ENCODE measurements around the gene HOXB4. TPM values are rescaled to one million over a fixed set of nuclear protein-coding genes. Genes with fewer than 3 reads are reported as not detected.

The HOXB4 gene
- total RNA-seq, 2 experiments from 2014 or later = 7.4 to 8.9 TPM

DNA sequence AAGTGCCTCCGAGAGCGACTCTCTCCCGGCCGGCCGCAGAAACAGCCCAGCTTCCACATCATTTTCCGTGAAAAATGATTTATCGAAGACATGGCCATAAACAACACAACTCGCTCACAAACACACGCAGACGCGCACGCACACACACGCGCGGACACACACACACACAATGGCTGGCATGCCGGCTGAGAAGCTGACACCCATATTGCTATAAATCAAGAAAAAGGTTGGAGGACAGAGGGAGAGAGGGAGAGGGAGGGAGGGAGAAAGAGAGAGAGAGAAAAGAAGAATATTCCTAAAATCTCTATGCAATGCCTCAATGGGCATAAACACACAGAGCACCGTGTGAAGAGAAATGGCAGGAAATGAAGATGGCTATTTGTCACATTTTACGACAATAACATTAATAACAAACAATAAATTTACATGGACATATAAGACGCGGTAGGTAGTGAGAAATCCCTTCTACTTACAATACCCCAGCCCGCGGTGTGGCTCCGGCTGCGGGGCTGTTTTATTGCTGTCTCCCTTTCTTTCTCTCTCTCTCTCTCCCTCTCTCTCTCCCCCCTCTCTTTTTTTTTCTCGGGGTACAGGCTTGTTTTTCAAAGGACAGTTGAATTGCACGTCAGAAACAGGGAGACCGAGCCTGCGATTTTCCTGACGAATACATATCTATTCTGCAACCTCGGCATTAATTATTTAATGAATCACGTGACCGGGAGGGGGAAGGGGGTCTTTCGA is 9.5 kb downstream of the HOXB4 start:
- no peaks in the 10 kb centered on the region for H3K36me3 ChIP-seq (ENCODE audit: insufficient read depth, low read length)
- H3K4me2 ChIP-seq (ENCODE audit: low read length) = no peak overlapping the region
- no peak overlapping the region for H3K4me3 ChIP-seq (ENCODE audit: low read depth, low read length, poor library complexity, severe bottlenecking)
- POLR2A ChIA-PET = no interaction called here
- H3K4me1 ChIP-seq (ENCODE audit: insufficient read depth, low read length, poor library complexity, severe bottlenecking) = no peaks in the 10 kb centered on the region
- H3K27ac ChIP-seq (ENCODE audit: low read depth, low read length, poor library complexity, severe bottlenecking) = no peak overlapping the region
- H3K79me2 ChIP-seq (ENCODE audit: insufficient read depth, low read depth, low read length) = no peaks in the 10 kb centered on the region
- no peaks in the 10 kb centered on the region for H4K20me1 ChIP-seq (ENCODE audit: insufficient read depth, low read length)
- DNase-seq (ENCODE audit: low spot score) = no peak
- H3K9me2 ChIP-seq (ENCODE audit: insufficient read depth, low read length) = no peaks in the 10 kb centered on the region
- H2AFZ ChIP-seq (ENCODE audit: low read length) = no peak overlapping the region
- no peaks in the 10 kb centered on the region for H3K9me3 ChIP-seq (ENCODE audit: low read length)
- no peak for TF ChIP-seq EZH2phosphoT487 (IDR thresholded peaks at IDR 0.05; ENCODE audit: borderline replicate concordance, low read depth, low read length)
- TF ChIP-seq, protein P1, sequence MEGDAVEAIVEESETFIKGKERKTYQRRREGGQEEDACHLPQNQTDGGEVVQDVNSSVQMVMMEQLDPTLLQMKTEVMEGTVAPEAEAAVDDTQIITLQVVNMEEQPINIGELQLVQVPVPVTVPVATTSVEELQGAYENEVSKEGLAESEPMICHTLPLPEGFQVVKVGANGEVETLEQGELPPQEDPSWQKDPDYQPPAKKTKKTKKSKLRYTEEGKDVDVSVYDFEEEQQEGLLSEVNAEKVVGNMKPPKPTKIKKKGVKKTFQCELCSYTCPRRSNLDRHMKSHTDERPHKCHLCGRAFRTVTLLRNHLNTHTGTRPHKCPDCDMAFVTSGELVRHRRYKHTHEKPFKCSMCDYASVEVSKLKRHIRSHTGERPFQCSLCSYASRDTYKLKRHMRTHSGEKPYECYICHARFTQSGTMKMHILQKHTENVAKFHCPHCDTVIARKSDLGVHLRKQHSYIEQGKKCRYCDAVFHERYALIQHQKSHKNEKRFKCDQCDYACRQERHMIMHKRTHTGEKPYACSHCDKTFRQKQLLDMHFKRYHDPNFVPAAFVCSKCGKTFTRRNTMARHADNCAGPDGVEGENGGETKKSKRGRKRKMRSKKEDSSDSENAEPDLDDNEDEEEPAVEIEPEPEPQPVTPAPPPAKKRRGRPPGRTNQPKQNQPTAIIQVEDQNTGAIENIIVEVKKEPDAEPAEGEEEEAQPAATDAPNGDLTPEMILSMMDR (conservative IDR thresholded peaks at IDR 0.05; ENCODE audit: low read length) = no peak
- intact Hi-C loops (cut with micrococcal nuclease; ENCODE audit: unreplicated experiment) = no loop called here
- BruUV-seq (replicated peaks) = no TSS peak
- CTCF ChIA-PET (ENCODE audit: unreplicated experiment) = no interaction called here

DNA sequence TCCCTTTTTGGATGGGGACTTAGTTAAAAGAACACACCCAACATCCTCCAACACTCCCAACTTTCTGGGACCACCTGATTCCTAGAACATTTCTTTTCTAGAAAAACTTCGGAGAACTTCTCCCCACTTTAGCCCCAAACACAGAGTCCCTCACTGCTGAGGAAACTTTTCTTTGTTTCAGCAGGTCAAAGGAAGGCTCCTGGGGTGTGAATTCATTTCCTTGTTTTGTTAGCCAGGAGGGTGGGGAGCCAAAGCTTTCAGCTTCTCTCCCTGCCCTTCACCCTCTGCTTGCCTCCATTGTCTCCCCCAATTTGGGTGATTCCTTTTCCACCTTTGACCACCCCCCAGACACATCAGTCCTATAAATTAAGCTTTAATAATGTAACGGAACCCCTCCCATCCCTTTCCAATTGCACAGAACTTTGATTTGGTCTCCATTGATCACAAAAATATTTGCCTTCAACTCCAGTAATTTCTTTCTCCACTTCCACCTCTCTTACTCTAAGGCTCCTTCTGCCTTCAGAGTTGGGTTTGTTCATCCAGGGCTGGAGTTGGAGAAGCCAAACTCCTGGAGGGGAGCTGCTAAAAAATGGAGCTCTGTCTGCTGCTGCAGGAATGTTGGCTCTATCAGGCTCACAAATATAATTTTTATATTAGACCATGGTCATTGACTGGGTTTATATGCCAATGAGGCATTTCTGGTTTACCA is 10.3 kb downstream of the HOXB4 start:
- DNase-seq (ENCODE audit: low spot score) = no peak
- Histone ChIP-seq H3K4me2 (ENCODE audit: low read length) (no peak overlapping the region), H2AFZ (ENCODE audit: low read length) (no peak overlapping the region), H3K9me3 (ENCODE audit: low read length) (no peaks in the 10 kb centered on the region), H3K36me3 (ENCODE audit: insufficient read depth, low read length) (no peaks in the 10 kb centered on the region), H3K27ac (ENCODE audit: low read depth, low read length, poor library complexity, severe bottlenecking) (no peak overlapping the region), H3K9me2 (ENCODE audit: insufficient read depth, low read length) (no peaks in the 10 kb centered on the region), H4K20me1 (ENCODE audit: insufficient read depth, low read length) (no peaks in the 10 kb centered on the region), H3K4me3 (ENCODE audit: low read depth, low read length, poor library complexity, severe bottlenecking) (no peak overlapping the region), H3K4me1 (ENCODE audit: insufficient read depth, low read length, poor library complexity, severe bottlenecking) (no peaks in the 10 kb centered on the region), H3K79me2 (ENCODE audit: insufficient read depth, low read depth, low read length) (no peaks in the 10 kb centered on the region)
- ChIA-PET POLR2A (interaction anchor here (0.5 to 0.6 kb wide), 3 partner anchors 21 to 665 kb away, joined by 3 to 4 read pairs (median 3); no protein-coding TSS in a partner anchor), CTCF (ENCODE audit: unreplicated experiment) (no interaction called here)
- intact Hi-C loops (cut with micrococcal nuclease; ENCODE audit: unreplicated experiment) = no loop called here
- BruUV-seq (replicated peaks) = no TSS peak
- no peak for TF ChIP-seq EZH2phosphoT487 (IDR thresholded peaks at IDR 0.05; ENCODE audit: borderline replicate concordance, low read depth, low read length)
- TF ChIP-seq, protein P1 (conservative IDR thresholded peaks at IDR 0.05; ENCODE audit: low read length) = no peak

DNA sequence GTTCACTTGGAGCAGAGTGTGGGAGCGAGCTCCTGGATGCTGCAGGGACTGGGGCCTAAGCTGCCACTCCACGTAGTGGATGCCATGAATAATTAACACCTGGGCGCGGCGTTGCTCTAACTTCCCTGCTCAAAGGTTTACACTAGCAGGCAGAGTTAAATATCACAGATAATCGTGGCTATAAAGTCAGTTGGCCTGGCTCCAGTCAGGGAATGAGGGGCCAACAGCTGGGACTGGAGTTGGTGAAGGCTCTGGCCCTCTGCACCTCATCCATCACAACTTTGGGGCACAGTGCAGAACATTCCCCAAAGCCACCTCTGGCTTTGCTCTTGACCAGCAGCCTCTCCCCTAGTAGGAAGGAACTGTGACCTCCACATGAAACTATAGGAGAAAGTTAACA is 10.9 kb downstream of the HOXB4 start:
- Histone ChIP-seq H2AFZ (ENCODE audit: low read length) (no peak overlapping the region), H4K20me1 (ENCODE audit: insufficient read depth, low read length) (no peaks in the 10 kb centered on the region), H3K27ac (ENCODE audit: low read depth, low read length, poor library complexity, severe bottlenecking) (no peak overlapping the region), H3K9me2 (ENCODE audit: insufficient read depth, low read length) (no peaks in the 10 kb centered on the region), H3K9me3 (ENCODE audit: low read length) (no peaks in the 10 kb centered on the region), H3K4me3 (ENCODE audit: low read depth, low read length, poor library complexity, severe bottlenecking) (no peak overlapping the region), H3K4me2 (ENCODE audit: low read length) (no peak overlapping the region), H3K79me2 (ENCODE audit: insufficient read depth, low read depth, low read length) (no peaks in the 10 kb centered on the region), H3K36me3 (ENCODE audit: insufficient read depth, low read length) (no peaks in the 10 kb centered on the region), H3K4me1 (ENCODE audit: insufficient read depth, low read length, poor library complexity, severe bottlenecking) (no peaks in the 10 kb centered on the region)
- intact Hi-C loops (cut with micrococcal nuclease; ENCODE audit: unreplicated experiment) = no loop called here
- no peak for DNase-seq (ENCODE audit: low spot score)
- no peak for TF ChIP-seq EZH2phosphoT487 (IDR thresholded peaks at IDR 0.05; ENCODE audit: borderline replicate concordance, low read depth, low read length)
- TF ChIP-seq, protein P1 (conservative IDR thresholded peaks at IDR 0.05; ENCODE audit: low read length) = no peak
- POLR2A ChIA-PET = interaction anchor here (0.5 to 0.6 kb wide), 2 partner anchors 20 to 665 kb away, joined by 3 read pairs; no protein-coding TSS in a partner anchor
- CTCF ChIA-PET (ENCODE audit: unreplicated experiment) = no interaction called here
- no TSS peak for BruUV-seq (replicated peaks)

Measured in OCI-LY7 (cell line).